ENCODE results near the gene MPZL1.
A peak's percentile ranks its signal among the peaks of the same experiment; 100 is the strongest.
"Not testable (repeated sequence)": the region's sequence is repeated elsewhere in the genome, so short reads cannot be mapped to it uniquely, and the experiment has no call there.

MPZL1 gene

DNA sequence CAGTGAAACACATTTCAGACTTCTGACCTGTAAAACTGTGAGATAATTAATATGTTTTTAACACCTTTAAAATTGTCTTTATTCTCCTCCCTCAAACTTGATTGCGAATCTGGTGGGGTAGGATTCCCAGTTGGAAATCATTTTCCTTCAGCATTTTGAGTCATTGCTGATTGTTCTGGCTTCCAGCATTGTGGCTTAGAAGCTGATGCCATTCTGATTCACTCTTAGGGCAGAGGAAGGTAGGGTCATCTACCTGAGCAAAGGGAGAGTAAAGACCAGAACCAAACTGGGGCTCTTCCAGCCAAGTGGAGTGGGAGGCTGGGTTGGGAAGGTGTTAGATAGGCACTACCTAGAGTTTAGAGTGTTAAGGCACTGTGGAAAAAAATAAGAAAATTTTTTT lies 61.2 kb downstream of the MPZL1 start:
- DNase-seq: no peak

DNA sequence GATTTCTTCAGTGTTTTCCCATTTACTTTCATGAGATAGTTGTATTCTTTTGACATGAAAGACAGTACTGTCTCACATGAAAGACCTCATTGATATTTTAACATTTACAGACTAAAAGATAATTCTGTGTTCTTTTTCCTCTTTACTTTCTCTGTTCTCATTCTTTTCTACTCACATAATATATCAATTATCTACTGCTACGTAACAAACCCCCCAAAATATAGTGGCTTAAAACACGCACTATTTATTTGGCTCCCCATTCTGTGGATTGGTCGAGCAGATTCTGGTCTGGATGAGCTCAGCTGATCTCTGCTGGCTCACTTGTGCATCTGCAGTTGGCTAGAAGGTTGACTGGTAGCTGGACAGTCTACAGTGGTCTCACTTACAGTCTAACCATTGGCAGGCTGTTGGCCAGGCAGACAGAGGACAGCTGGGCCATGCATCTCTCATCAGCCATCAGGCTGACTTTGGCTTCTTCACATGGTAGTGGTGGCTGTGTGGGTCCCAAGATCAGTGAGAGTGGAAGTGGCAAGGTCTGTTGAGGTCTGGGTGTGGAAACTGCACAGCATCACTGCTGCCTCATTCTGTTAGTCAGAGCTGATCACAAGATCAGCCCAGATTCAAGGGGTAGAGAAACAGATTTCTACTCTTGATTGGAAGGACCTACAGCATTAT lies 63.2 kb downstream of the MPZL1 start:
- no peak for DNase-seq

DNA sequence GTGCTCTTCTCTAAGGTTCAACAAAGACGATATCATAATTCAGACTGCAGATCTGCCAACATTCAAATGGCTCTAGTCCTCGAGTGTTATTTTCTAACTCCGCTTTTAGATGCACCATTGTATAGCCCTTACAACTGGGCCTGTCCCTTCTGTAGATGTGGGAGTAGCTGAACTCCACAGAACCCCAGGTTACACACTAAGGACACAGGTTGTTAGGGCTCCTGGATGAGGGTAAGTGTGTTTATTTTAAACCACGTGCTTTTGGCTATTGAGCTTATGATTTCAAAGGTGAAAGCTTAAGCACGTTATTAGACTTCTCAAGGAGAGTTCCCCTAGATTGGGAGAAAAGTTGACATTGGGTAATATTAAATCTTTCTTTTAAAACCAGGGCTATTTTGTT lies 64.7 kb downstream of the MPZL1 start:
- DNase-seq: no peak

DNA sequence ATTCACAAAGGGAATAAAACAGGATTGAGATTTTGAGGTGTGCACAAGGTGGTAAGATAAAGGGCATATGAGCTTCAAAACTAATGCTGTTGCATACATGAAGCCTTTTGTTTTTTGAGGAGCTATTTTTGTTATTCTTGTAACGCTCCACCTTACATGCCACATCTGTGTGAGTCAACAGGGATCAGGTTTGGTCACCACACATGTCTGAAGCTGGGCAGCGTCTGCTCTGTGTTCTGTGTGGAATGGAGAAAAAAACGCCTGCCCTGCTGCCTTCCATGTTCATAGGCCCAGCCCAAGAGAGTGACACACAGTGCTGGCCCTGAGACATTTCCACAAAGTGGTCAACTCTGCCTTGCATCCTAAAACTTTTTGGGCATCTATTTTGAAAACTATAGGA lies 67.7 kb downstream of the MPZL1 start:
- no peak for DNase-seq

DNA sequence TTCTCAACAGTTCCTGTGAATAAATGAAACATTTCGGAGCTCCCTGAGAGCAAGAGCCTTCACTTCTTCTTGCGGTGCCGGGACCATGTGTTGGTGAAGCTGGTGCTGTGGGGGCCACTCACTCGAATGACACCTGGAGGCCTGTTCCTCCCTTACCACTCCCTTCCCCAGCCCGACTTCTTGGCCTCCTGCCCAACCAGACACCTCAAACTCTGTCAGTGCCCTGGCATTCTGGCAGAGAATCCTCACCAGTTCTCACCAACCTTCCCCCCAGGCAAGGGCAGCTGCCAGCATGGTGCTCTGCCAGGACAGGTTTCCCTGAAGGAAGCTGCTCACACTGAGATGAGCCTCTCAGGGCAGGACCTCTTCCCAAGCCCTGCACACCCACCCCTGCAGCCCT lies 68.3 kb downstream of the MPZL1 start:
- DNase-seq: no peak

DNA sequence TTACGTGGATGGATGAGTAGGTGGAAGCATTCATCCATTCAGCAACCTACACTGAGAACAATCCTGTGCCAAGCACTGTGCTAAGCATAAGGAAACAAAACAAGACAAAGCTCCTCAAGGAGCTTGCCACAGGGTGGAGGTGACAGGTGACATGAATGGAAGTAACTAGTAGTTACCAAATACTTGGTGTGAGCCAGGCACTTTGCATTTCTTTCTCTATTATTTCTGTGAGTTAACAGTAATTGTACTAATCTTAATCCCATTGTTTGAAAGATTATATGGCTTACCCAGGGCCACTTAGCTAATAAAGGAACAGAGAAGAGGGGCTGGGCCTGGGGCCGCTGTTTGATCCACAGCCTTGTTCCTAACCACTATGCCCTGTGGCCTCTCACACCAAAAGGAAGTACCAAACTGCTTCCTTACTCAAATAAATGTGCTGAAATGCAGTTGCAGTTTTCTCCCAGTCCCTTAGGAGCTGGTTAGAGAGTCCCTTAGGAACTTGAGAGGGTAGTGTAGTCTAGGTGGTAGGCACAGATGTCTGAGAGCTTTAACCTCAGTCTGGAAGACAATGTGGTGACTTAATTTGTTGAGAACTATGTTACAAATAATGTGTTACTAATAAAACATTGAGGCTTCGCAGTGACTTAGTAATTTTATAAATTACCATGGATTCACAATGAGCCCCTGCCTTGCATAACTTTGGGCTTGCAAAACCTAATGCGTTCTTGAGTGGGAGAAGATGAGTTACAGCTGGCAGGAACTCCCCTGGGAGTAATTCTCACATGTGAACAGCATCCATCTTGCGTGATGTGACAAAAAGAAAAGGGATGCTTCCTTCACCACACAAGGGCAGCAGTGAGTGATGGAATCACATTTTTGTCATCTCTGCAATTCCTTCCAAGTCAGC lies 69.8 kb downstream of the MPZL1 start:
- DNase-seq: no peak

DNA sequence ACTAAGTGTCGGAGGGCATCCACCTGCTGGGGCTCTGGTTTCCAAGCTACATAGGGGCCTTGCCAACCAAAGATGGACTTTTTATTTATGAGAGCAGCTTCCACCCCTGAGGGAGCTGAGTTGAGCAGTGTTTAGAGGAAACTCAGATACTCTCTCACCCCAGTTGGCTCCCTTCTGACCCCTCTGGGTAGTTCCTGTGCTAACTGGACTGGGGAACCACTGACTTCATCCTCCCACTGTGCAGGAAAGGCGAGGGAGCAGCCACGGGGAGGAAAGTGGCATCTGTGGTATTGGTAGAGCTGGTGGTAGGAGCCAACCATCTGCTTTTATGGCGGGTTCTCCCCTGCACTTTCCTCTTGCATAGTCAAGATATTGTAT lies 70.4 kb downstream of the MPZL1 start:
- no peak for DNase-seq

DNA sequence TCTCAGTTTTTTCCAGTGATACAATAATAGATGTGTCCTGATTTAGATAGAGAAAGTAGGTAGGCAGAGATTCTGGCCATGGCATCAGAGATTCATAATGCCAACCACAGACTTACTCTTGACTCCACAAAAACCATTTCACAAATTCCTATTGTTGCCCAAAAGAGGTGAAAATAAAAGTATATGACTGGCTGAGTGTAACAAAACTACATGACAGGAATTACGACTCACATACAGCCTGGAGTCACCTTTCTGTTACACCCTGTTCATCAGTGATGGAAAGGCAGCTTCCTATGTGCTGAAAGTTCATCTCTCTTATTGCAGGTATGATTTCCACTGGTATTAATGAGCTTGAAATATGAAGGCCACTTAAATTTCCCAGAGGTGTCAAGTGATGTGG lies 72.3 kb downstream of the MPZL1 start:
- no peak for DNase-seq

DNA sequence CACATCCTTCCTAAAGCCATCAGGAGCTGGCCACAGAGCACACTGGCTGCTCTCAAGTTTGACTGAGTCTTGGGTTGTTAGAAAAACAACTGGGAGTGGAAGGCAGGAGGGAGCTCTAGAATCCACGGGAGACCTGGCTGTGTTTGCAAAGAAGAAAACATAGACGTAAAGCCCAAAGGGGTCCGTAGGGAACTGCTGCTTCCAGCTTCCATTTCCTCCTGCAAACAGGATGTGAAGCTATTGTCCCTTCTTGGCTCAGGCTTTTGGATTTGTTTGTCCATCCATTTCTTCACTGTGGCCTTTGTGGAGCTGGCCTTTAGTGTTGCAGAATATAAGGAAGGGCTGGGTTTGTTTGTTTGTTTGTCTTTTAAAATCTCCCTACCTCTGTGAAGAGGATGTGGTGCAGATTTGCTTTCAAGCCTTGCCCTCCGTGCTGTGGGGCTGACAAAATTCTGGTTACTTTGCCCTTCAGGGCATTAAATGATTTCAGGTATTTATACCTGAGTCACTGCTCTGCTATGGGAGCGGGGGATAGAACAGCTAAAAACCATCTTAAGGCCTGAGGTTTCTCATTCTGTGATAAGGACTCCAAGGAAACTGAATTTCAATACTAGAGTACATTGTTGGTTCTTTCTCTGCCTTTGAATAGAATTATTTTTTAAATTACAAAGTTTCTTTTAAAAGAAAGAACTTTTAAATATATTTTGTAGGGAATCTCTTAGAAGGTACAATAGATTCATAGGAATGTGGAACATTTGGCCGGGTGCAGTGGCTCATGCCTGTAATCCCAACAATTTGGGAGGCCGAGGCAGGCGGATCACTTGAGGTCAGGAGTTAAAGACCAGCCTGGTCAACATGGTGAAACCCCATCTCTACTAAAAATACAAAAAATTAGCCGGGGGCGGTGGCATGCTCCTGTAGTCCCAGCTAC lies 74.3 kb downstream of the MPZL1 start:
- DNase-seq: no peak

DNA sequence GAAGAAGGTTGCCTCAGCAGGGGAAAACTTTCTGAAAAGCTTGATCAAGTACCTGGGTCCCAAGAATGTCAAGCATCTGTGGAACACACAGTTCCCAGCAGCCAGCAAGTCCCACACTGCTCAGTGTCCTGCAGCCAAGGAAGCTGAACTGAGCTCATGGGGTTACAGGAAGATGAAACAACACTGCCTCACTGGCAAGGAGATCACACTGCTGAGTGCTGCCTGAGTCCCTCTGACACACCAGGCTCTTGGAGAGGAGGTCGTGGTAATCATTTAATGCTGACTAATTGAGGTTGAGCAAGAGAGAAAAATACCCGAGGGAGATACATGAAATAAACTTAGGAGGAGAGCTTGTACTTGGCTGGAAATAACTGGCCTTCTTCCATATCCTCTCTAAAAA lies 75.2 kb downstream of the MPZL1 start:
- no peak for DNase-seq

DNA sequence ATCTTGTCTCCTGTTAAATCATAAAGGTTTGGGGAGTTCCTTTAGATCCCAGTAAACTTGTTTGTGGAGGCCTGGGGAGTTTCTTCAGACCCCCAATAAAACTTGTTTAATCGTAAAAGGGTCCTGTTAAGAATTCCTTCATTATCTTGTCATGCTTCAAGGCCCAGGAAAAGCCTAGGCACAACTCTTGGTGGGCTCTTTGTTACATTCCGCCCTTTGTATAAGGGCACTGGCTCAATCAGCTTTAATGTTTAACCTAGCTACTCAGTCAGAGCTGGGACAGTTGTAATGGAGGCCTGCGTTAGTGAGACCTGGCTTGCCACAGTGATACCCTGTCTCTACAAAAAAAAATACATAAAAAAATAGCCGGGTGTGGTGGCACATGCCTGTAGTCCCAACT lies 77.2 kb downstream of the MPZL1 start:
- DNase-seq: no peak

DNA sequence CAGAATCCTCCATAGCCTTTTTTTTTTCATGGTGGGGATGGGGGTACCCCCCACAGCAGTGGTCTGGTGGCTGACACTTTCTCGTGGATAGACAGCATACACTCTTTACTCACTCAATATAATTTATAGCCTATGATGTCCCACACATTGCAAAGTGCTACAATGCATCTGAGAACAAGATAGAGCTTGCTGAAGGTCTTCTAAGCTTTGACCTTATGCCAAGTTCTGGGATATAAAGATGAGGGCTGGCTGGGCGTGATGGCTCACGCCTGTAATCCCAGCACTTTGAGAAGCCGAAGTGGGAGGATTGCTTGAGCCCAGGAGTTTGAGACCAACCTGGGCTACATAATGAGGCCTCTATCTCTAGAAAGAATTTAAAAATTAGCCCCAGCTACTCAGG lies 78.0 kb downstream of the MPZL1 start:
- no peak for DNase-seq

DNA sequence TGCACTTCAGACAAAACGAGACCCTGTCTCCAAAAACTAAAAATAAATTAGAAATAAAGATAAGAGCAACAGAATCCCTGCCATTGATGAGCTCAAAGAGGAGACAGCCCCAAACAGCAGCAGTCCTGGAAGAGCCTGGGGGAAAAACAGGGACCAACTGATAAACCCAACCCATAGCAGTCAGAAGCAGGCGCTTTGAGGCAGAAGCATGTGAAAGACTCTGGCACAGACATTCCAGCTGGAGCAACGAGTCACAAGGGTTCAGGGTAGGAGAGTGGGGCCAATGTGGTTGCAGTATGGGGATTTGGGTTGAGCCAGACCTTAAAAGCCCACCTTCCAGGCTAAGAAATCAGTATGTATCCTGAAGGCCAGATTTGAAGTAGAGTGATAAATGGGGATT lies 78.5 kb downstream of the MPZL1 start:
- DNase-seq: no peak

DNA sequence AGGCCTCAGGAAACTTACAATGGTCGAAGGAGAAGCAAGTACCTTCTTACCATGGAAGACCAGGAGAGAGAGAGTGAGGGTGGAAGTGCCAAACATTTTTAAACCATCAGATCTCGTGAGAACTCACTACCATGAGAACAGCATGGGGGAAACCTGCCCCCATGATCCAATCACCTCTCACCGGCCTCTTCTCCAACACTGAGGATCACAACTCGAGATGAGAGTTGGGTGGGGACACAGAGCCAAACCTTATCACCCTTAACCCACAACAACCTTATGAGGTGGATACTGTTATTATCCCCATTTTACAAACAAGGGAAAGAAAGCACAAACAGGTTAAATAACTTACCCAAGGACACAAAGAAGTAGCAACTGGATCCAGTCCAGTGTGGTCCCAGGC lies 80.5 kb downstream of the MPZL1 start:
- DNase-seq: no peak

DNA sequence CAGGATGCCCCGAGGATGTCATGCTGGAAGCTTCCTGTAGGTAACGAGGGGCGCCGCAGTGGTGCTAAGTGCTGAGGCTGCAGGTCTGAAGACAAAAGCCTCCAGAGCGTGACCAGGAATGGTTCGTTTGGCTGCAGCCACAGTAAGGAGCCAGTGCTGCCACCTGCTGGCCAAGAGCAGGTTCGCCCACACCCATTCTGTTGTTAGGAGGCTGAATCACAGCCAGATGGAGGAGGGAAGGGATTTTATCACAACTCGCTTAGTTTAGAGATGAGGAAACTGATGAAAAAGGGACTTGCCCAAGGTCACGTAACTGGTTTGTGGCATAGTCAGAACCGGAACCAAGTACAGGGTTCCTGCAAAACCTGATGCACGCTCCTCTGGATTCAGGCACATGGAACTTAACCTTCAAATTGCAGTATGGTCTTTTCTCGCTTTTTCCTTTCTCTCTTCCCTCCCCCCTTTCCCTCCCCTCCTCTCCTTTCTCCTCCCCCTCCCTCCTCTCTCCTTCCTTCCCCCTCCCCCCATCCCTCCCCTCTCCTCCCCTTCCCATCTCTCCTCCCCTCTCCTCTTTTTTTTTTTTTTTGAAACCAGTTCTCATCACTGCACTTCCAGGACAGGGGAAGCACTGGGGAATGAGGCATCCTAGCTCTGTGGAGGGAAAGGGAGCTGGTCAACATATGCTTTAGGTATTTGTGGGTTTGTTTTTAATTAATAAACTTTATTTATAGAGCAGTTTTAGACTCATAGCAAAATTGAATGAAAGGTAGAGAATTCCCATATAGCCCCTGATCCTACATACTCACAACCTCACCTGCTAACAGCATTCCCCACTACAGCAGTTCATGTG lies 81.8 kb downstream of the MPZL1 start:
- DNase-seq: peak; percentile 57 to 91 (median 73)

DNA sequence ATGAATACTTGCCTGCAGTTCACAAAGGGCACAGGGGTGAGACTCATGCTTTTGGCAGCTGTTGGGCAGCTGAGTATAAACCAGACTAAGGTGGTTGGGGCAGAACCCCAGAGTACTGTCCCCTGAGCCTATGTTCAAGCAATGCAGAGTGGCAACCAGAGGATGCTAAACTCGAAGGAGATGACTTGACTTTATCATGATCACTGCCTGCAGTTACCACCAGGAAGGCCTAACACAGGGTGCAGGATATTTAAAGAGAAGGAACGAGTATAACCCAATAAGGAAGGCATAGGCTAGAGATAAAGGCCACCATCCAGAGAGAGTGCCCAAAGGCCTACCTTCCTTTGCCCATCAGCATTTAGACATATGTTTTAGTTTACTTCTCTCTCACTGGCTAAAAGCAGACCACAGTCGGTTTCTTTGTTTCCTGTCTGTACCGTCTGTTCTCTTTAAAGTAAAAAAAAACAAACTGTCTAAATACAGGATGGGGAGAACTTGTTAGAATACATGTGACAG lies 83.3 kb downstream of the MPZL1 start:
- peak in 2 of 5 donors; percentile 6 to 77 for DNase-seq

DNA sequence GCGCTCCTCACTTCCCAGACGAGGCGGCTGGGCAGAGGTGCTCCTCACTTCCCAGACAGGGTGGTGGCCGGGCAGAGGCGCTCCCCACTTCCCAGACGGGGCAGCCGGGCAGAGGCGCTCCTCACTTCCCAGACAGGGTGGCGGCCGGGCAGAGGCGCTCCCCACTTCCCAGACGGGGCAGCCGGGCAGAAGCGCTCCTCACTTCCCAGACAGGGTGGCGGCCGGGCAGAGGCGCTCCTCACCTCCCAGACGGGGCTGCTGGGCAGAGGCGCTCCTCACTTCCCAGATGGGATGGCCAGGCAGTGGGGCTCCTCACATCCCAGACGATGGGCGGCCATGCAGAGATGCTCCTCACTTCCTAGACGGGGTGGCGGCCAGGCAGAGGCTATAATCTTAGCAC lies 84.5 kb downstream of the MPZL1 start:
- DNase-seq: not testable (repeated sequence)

DNA sequence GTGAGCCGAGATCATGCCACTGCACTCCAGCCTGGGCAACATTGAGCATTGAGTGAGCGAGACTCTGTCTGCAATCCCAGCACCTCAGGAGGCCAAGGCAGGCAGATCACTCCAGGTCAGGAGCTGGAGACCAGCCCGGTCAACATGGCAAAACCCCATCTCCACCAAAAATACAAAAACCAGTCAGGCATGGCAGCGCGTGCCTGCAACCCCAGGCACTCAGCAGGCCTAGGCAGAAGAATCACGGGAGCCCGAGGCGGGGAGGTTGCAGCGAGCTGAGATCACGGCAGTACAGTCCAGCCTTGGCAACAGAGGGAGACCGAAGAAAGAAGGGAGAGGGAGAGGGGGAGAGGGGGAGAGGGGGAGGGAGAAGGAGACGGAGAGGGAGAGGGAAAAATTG lies 84.9 kb downstream of the MPZL1 start:
- not testable (repeated sequence) for DNase-seq

DNA sequence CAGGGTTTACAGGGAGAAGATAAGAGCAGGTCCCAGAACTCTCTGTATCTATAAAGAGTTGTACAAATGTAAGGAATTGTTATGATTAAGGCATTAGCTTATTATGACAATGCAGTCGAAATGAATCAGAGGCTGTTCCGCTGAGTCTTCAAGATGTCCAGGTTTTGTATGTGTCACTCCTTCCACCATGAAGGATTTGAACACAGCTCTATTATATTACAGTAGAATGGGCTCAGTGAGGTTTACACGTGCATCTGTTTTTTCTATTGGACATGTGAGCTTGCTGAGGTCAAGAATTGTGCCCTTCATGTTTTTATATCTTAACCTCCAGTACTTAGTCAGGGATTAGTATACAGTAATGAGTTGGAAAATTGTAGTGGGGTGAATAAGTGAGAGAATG lies 86.3 kb downstream of the MPZL1 start:
- DNase-seq: no peak

DNA sequence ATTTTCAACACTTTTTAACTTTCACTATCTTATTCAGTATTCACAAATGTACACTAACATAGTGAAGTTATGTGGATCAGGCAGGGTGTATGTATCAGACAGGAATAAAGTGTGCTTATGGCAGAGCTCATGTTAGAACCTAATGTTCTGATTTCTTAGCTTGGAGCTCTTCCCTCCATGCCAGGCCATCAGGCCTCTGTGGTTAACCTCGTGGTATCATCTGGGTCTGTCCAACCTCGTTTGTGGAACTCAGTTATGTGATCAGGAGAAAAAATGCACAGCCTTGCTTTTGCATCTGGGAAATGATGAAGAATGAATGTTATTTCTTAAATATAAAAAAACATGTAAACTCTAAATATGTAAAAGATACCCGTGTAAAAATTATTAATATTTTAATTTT lies 86.9 kb downstream of the MPZL1 start:
- DNase-seq: no peak

DNA sequence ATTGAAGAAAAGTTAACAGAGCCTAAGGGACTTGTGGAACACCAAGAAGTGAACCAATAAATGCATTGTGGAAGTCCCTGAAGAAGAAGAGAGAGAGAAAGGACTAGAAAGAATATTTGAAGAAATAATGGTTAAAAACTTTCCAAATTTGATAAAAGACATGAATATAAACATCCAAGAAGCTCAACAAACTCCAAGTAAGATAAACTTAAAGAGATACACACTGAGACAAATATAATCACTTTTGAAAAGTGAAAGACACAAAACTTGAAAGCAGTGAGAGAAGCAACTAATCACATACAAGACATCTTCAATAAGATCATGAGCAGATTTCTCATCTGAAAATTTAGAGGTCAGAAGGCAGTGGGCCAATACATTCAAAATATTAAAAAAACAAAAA lies 91.2 kb downstream of the MPZL1 start:
- no peak for DNase-seq

DNA sequence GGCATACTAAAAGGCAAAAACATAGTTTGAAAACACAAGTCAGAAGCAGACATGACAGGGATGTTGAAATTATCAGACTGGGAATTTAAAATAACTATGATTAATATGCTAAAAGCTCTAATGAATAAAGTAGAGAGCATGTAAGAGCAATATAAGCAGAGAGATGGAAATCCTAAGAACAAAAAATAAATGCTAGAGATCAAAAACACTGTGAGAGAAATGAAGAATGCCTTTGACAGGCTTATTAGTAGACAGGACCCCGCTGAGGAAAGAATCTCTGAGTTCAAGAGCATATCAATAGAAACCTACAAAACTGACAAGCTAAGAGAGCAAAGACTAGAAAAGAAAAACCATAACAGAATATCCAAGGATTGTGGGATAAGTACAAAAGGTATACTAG lies 93.9 kb downstream of the MPZL1 start:
- no peak for DNase-seq

Data from T-helper 1 cell (primary cell).